BLaER1 (cell line): ENCODE measurements around the gene TMPRSS7.
"Not testable (repeated sequence)": the region's sequence is repeated elsewhere in the genome, so short reads cannot be mapped to it uniquely, and the experiment has no call there.

ENCODE experiments used
- H3K27ac ChIP-seq: shearing (Covaris generic); formaldehyde crosslinking; 2 replicates; pipeline ENCODE4 v1.8.1; 2022
- H3K27me3 ChIP-seq: shearing (Covaris generic); formaldehyde crosslinking; 2 replicates; pipeline ENCODE4 v1.8.1; 2022
- H3K36me3 ChIP-seq: shearing (Covaris generic); formaldehyde crosslinking; 2 replicates; pipeline ENCODE4 v1.8.1; 2022
- H3K4me1 ChIP-seq: shearing (Covaris generic); formaldehyde crosslinking; 2 replicates; pipeline ENCODE4 v1.8.1; 2022
- H3K4me2 ChIP-seq: shearing (Covaris generic); formaldehyde crosslinking; 2 replicates; pipeline ENCODE4 v1.8.1; 2022
- H3K4me3 ChIP-seq: shearing (Covaris generic); formaldehyde crosslinking; 2 replicates; pipeline ENCODE4 v1.8.1; 2022
- H3K9ac ChIP-seq: shearing (Covaris generic); formaldehyde crosslinking; 2 replicates; pipeline ENCODE4 v1.8.1; 2022
- H3K9me3 ChIP-seq: shearing (Covaris generic); formaldehyde crosslinking; 2 replicates; pipeline ENCODE4 v1.8.1; 2022
- H4K20me1 ChIP-seq: shearing (Covaris generic); formaldehyde crosslinking; 2 replicates; pipeline ENCODE4 v1.8.1; 2022
- Cebpa-rat ChIP-seq: shearing (Covaris generic); IDR thresholded peaks from 2 replicates; pipeline ENCODE4 v1.8.1; 2022

Gene TMPRSS7

DNA sequence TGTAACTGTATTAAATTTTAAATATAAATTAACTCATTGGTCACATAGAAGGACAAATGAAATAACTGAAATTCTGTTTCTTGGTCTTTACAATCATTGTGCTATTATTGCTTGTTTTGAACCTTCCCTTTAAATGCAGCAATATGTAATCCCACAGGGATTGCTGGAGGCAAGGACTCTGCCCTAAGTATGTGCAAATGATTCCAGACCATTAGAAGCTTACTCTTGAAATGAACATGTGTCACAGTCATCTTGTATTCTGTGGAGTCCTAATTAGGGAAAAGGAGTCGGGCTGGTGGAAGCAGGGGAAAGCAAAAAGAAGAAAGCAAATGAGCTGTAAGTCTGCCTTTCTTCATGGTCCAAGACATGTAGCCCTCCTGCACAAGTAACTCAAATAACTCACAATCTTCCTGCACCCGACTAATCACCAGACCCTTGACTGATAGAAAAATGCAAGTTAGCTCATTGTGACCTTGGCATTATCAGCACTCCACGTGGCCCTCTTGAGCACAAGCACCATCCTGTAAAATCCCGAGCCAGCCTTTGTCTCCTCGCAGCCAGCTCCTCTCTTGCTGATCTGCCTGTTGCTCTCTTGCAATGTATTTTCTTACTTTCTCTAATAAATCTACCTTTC is 2.3 kb upstream of the TMPRSS7 start:
- Histone ChIP-seq H3K9ac (no peak overlapping the region), H3K9me3 (no peaks in the 10 kb centered on the region), H3K4me1 (no peaks in the 10 kb centered on the region), H3K4me2 (no peak overlapping the region), H3K4me3 (no peak overlapping the region), H3K36me3 (no peaks in the 10 kb centered on the region), H3K27me3 (no peaks in the 10 kb centered on the region), H3K27ac (no peak overlapping the region), H4K20me1 (no peaks in the 10 kb centered on the region)
- TF ChIP-seq Cebpa-rat: no peak

DNA sequence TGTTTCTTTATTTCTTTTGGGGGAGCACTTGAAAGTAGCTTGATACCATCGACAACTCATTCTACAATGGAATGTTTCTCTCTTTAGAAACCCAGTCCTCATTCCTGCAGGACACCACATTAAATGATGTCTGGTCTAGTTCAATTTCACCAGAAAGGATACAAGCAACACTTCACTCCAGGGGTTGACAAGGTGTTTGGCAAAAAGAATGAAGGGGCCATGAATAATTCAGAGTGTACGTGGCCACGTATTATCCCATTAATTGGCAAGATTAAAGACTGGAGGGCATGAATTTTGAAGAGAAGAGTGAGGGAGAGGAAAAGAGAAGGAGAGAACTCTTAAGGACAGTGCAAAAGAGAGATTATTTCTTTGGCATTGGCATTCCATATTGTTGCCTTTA is 705 bp downstream of the TMPRSS7 start:
- H4K20me1 ChIP-seq: no peaks in the 10 kb centered on the region
- no peak overlapping the region for H3K27ac ChIP-seq
- no peak for TF ChIP-seq Cebpa-rat
- no peaks in the 10 kb centered on the region for H3K27me3 ChIP-seq
- H3K4me3 ChIP-seq: no peak overlapping the region
- no peak overlapping the region for H3K4me2 ChIP-seq
- H3K4me1 ChIP-seq: no peaks in the 10 kb centered on the region
- no peaks in the 10 kb centered on the region for H3K36me3 ChIP-seq
- H3K9ac ChIP-seq: no peak overlapping the region
- H3K9me3 ChIP-seq: no peaks in the 10 kb centered on the region

DNA sequence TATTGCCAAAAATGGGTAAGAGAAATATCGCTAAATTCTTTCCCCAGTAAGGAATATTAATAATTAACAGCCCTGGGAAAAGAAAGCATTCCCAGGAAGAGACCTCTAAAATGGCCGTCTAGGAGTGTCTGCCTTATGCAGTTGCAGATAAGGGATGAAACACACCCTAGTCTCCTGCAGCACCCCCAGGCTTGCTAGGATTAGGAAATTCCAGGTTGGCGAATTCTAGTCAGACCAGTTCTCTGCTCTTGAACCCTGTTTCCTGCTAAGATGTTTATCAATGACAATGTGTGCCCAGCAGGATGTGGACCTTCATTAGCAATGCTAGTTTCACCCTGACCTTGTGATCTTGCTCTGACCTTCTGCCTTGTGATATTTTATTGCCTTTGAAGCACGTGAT is 2.7 kb downstream of the TMPRSS7 start:
- H3K36me3 ChIP-seq, H3K4me3 ChIP-seq, H3K4me2 ChIP-seq, H3K27ac ChIP-seq, H3K27me3 ChIP-seq, H4K20me1 ChIP-seq, H3K9ac ChIP-seq, H3K4me1 ChIP-seq, H3K9me3 ChIP-seq: not testable (repeated sequence)

DNA sequence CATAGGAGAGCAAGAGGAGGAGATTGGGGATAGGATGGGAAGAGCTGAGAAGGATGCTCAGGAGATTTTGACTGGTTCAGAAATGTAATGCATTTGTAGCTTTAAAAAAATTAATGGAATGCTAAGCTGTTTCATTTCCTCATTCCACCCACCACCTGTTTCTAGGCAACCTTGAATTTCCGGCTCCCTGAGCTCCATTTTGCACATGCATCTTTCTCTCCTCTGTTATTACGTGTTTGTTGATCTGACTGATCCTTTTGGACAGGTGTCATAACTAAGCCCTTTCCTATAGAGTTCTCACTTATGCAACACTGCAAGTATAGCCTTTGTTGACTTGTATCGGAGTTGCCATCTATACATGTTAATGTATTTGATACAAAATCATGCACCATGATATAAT is 4.3 kb downstream of the TMPRSS7 start:
- Histone ChIP-seq H3K4me1 (no peaks in the 10 kb centered on the region), H3K4me2 (no peak overlapping the region), H4K20me1 (no peaks in the 10 kb centered on the region), H3K27me3 (no peaks in the 10 kb centered on the region), H3K36me3 (no peaks in the 10 kb centered on the region), H3K4me3 (no peak overlapping the region), H3K9me3 (no peaks in the 10 kb centered on the region), H3K9ac (no peak overlapping the region), H3K27ac (no peak overlapping the region)
- TF ChIP-seq Cebpa-rat: no peak

DNA sequence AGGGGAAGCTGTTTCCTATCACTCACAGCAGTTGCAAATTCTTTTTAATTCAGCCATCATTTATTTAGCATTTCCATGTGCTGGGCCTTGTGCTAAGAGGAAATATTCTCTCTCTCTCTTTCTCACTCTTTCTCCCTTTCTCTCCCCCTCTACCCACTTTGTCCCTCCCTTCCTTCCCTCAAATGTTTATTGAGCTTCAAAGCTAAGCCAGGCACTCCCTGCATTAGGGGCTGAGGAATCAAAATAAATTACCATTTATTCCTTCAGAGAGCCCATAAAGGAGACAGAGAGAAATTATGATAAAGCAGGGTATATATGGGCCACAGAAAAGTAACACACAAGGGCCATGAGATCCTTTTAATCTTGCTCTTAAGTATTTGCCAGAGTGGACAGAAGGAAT is 6.8 kb downstream of the TMPRSS7 start:
- no peak for TF ChIP-seq Cebpa-rat
- Histone ChIP-seq H3K27me3 (no peaks in the 10 kb centered on the region), H3K27ac (no peak overlapping the region), H3K4me2 (no peak overlapping the region), H3K9ac (no peak overlapping the region), H3K4me1 (no peaks in the 10 kb centered on the region), H3K36me3 (no peaks in the 10 kb centered on the region), H3K9me3 (no peaks in the 10 kb centered on the region), H3K4me3 (no peak overlapping the region), H4K20me1 (no peaks in the 10 kb centered on the region)

DNA sequence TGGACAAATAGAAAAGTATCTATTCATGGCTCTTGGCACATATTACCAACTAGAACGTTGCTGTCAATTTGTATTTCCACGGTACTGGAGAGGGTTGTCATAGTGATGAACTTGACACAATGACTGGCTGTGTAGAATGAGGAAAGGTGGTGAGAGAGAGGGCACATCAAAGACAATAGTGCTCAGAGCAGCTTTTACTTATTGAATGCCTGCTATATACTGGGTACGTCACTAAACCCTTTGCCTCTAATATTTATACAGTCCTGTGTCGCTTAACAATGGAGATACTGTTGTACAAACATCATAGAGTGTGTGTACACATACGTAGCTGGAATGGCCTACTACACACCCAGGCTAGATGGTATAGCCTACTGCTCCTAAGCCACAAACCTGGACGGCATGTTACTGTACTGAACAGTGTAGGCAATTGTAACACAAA is 8.3 kb downstream of the TMPRSS7 start:
- H3K27me3 ChIP-seq: no peaks in the 10 kb centered on the region
- H3K4me1 ChIP-seq: no peaks in the 10 kb centered on the region
- H3K4me2 ChIP-seq: no peak overlapping the region
- H3K9ac ChIP-seq: no peak overlapping the region
- H3K36me3 ChIP-seq: no peaks in the 10 kb centered on the region
- no peaks in the 10 kb centered on the region for H3K9me3 ChIP-seq
- no peak overlapping the region for H3K4me3 ChIP-seq
- no peak overlapping the region for H3K27ac ChIP-seq
- no peaks in the 10 kb centered on the region for H4K20me1 ChIP-seq
- no peak for TF ChIP-seq Cebpa-rat

DNA sequence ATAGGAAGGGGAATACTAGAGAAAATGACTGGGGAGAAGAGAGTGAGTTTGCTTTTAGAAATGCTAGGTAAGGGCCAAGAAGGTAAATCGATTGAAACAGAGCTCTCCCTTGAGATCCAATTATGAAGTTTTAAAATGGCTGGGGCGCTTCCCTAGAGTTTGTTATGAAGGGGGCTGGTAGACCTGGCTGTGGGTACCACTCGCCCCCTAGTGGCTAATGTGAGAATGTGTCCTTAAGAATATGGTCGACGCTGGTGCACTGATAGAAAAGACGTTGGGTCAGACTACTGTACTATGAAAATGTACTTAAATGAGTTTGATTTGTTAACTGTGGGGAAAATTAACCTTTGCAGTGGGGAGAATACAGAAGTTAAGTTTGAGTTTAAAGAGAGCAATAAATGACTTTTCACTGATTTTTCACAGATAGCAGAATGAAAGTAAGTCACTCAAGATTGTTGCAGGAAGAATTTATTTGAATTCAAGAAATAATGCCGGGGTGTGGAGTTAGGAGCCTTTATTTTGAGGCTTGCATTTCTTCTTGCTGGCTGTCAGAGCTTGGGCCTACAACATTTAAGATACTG is 9.2 kb downstream of the TMPRSS7 start:
- Histone ChIP-seq H3K4me2 (no peak overlapping the region), H3K27me3 (no peaks in the 10 kb centered on the region), H4K20me1 (no peaks in the 10 kb centered on the region), H3K36me3 (no peaks in the 10 kb centered on the region), H3K4me1 (no peaks in the 10 kb centered on the region), H3K4me3 (no peak overlapping the region), H3K9ac (no peak overlapping the region), H3K9me3 (no peaks in the 10 kb centered on the region), H3K27ac (no peak overlapping the region)
- TF ChIP-seq Cebpa-rat: no peak

DNA sequence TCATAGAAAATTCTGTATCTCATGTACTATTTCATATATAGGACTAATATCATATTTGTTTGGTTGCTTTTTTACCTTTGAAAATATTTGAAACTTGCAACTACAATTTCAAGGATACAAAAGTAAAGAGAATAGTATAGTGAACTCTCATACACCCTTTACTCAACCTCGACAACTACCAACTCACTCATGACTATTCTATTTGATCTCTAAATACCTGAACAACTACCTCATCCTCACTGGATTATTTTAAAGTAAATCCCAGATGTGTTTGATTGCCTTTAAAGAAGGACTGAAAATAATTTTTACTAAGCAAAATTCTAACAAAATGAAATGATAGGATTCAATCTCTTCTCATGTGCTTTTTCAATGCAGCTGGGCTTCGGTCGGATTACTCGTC is 12.1 kb downstream of the TMPRSS7 start:
- Histone ChIP-seq H3K27me3 (no peaks in the 10 kb centered on the region), H3K27ac (no peak overlapping the region), H3K4me1 (no peaks in the 10 kb centered on the region), H3K9me3 (no peaks in the 10 kb centered on the region), H4K20me1 (no peaks in the 10 kb centered on the region), H3K4me3 (no peak overlapping the region), H3K9ac (no peak overlapping the region), H3K36me3 (no peaks in the 10 kb centered on the region), H3K4me2 (no peak overlapping the region)
- no peak for TF ChIP-seq Cebpa-rat

DNA sequence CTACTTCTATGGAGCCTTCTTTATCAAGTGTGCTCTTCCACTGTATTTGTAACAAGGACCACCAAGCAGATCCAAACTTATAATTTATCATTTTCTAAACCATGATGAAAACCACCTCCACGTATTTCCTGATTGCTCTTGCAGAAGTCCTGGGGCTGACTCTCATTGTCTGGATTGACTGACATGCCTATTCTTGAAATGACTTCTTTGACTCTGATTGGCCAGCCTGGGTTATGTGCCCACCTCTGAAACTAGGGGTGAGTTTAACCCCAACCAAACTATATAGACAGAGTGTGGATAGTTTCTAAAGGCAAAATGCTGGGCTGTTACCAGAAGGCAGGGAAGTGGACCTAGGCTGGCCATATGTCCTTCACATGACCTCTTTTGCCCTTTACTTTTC is 12.7 kb downstream of the TMPRSS7 start:
- H3K4me3 ChIP-seq: no peak overlapping the region
- no peaks in the 10 kb centered on the region for H3K36me3 ChIP-seq
- no peak overlapping the region for H3K27ac ChIP-seq
- TF ChIP-seq Cebpa-rat: no peak
- H3K27me3 ChIP-seq: no peaks in the 10 kb centered on the region
- no peak overlapping the region for H3K9ac ChIP-seq
- no peak overlapping the region for H3K4me2 ChIP-seq
- no peaks in the 10 kb centered on the region for H3K9me3 ChIP-seq
- no peaks in the 10 kb centered on the region for H3K4me1 ChIP-seq
- H4K20me1 ChIP-seq: no peaks in the 10 kb centered on the region

DNA sequence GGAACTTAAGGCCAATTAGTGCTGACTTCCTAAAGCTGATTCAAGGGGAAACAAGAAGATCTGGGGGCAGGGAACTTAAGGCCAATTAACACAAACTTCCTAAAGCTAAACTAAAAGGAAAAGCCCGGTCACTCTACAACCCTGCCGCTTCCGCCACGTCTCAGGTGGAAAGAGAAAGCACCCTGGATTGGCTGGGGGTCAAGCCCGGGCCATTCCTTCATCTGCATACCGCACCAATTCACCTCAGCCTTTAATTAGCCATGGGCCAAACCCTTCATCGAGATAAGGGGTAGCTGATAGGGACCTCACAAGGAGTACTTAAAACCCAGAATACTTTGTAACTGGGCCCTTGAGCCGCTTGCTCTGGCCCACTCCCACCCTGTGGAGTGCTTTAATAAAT is 14.4 kb downstream of the TMPRSS7 start:
- Histone ChIP-seq H3K4me1 (no peaks in the 10 kb centered on the region), H3K36me3 (no peaks in the 10 kb centered on the region), H3K4me2 (no peak overlapping the region), H3K27ac (no peak overlapping the region), H3K9ac (no peak overlapping the region), H3K27me3 (no peaks in the 10 kb centered on the region), H3K4me3 (no peak overlapping the region), H3K9me3 (no peaks in the 10 kb centered on the region), H4K20me1 (no peaks in the 10 kb centered on the region)
- TF ChIP-seq Cebpa-rat: no peak

DNA sequence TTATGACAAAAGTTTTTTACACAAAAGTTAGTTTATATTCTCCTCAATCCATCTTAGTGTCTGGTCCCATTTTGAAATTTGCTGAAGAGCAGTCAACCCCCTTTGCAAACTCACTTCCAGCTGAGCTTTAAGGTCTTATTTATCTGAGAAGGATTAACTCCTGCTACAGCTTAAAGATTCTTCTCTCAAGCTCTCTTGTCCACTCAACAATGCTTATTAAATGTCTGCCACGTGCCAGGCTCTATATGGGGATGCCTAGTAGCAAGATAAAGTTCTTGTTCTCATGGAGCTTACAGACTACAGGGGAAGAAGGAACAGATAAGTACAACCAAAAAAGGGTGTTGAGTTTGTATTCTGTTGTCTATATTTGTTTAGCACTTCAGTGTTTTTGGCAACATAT is 18.7 kb downstream of the TMPRSS7 start:
- Histone ChIP-seq H3K27ac (no peak overlapping the region), H3K4me1 (no peaks in the 10 kb centered on the region), H3K4me2 (no peak overlapping the region), H4K20me1 (no peaks in the 10 kb centered on the region), H3K4me3 (no peak overlapping the region), H3K27me3 (no peaks in the 10 kb centered on the region), H3K9ac (no peak overlapping the region), H3K36me3 (no peaks in the 10 kb centered on the region), H3K9me3 (no peaks in the 10 kb centered on the region)
- TF ChIP-seq Cebpa-rat: no peak
